ENCODE data around the gene BST1.

Gene BST1

DNA sequence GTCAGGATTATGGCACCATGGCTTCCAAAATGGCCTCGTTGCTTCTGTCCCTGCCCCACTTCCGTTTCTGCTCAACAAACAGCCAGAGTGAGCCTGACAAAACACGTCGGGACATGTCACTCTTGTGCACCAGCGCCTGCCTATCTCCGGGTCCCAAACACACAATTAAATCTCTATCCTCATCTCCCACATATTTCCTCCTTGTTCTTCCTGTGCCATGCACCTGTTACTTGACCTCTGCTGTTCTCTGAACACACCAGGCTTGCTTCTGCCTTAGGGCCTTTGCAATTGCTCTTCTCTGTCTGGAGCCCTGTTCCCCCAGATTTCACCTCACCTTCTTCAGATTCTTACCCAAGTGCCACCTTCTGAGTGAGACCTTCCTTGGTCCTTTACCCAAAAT lies 62.5 kb downstream of the BST1 start:
- TF ChIP-seq, protein P1, sequence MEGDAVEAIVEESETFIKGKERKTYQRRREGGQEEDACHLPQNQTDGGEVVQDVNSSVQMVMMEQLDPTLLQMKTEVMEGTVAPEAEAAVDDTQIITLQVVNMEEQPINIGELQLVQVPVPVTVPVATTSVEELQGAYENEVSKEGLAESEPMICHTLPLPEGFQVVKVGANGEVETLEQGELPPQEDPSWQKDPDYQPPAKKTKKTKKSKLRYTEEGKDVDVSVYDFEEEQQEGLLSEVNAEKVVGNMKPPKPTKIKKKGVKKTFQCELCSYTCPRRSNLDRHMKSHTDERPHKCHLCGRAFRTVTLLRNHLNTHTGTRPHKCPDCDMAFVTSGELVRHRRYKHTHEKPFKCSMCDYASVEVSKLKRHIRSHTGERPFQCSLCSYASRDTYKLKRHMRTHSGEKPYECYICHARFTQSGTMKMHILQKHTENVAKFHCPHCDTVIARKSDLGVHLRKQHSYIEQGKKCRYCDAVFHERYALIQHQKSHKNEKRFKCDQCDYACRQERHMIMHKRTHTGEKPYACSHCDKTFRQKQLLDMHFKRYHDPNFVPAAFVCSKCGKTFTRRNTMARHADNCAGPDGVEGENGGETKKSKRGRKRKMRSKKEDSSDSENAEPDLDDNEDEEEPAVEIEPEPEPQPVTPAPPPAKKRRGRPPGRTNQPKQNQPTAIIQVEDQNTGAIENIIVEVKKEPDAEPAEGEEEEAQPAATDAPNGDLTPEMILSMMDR (IDR thresholded peaks at IDR 0.05; ENCODE audit: low read length, missing control alignments), result no peak
- H3K4me3 ChIP-seq (replicated peaks; ENCODE audit: low read depth, low read length), result no peak overlapping the region
- no peak for DNase-seq (ENCODE audit: low read depth)

DNA sequence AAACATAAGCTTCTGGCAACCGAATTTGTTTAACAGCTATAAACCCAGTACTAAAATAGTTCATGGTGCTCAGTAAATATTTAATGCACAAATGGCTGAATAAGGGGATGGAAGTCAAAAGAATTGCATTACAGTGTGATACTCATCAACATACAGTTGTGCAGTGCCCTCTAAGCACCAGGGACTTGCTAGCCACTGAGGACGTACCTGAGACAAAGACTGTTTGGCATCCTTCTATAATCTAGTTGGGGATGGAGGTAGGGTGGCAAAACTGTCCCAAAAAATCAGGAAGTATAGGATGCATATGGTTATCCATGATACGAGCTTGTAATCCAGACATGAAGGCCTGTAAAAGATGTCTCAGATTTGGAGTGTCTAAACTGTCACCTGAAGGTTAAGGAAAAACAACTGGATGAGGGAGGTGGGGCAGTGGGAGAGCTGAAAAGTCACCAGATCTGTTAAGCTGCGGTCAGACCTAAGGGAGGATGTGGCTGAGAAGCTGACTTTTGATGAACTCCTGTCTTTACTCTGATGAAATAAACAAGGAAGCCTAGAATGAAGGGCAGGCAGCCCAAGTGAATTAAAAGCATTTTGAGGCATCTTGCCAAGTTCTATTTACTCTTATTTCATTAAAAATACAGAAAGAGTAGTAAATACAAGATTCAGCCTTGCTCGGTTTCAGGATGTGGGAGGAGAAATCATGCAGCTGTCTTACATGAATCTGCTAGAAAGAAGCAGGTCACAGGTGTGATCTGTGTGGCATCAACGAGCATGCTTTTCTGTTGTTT lies 63.2 kb downstream of the BST1 start:
- DNase-seq (ENCODE audit: low read depth), result no peak
- TF ChIP-seq, protein P1 (IDR thresholded peaks at IDR 0.05; ENCODE audit: low read length, missing control alignments), result no peak
- H3K4me3 ChIP-seq (replicated peaks; ENCODE audit: low read depth, low read length), result no peak overlapping the region

DNA sequence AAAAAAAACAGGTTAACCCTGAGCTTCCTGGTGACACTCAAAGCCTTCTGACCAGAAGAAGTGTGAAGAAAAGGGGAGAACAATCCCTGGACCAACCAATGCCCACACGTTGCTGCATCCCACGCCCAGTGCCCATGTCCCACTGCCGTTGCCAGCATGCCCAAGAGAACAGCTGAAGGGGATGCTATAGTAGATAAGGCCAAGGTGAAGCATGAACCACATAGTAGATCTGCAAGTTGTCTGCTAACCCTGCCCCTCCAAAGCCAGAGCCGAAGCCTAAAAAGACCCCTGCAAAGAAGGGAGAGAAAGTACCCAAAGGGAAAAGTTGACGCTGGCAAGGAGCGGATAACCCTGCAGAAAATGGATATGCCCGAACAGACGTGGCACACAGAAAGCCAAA lies 64.0 kb downstream of the BST1 start:
- DNase-seq (ENCODE audit: low read depth), result no peak
- TF ChIP-seq, protein P1 (IDR thresholded peaks at IDR 0.05; ENCODE audit: low read length, missing control alignments), result no peak
- no peak overlapping the region for H3K4me3 ChIP-seq (replicated peaks; ENCODE audit: low read depth, low read length)

DNA sequence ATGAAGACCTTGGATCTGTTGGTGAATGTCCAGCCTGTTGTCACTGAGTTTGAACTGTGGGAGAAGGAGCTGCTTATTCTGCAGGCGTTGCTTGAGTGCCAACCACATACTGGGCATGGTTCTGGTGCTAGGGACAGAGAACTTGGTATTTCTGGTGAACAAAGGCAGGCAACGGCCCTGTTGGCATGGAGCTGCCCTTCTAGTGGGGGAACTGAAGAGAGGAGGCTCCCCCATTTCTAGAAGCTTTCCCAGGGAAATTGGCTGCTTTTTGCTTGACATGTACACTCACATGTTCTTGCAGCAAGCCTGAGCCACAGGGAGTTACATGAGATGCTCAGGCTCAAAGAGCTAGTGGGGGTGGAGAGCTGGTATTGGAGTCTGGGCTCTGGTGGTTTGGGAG lies 66.3 kb downstream of the BST1 start:
- TF ChIP-seq, protein P1 (IDR thresholded peaks at IDR 0.05; ENCODE audit: low read length, missing control alignments), result no peak
- no peak overlapping the region for H3K4me3 ChIP-seq (replicated peaks; ENCODE audit: low read depth, low read length)
- no peak for DNase-seq (ENCODE audit: low read depth)

DNA sequence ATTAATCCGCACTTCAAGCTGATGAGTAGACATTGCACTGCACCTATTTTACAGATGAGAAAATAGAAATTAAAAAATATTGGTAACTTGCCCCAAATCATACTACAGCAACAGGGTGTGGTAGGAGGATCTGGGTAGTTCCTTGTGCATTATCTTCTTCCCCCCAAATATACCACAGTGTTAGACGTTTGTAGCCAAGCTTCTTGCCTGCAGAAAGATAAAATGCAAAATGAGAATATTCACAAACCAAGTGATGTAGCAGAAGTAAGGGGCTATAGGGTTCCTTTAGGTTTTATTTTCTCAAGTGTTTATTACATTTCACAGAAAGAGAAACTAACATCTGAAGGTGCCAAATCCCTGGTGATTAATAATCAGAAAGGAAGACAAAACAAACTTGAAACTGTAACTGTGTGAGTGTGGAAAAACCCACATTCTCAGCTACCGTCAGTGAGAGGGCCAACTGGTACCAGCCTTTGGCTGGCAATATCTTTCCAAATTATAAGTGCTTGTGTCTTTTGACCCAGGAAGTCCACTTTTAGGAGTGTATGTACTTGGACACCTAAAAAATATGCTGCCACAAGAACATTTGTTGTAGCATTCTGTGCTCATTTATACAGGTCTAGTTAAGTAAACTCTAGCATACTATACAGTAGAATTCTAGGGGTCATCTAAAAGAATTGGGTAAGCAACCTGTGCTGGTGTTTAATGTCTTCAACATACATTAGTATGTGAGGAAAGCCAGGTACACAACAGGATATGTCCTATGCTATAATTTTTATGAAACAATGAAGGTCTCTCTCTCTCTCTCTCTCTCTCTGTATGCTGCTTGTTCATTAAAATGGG lies 68.6 kb downstream of the BST1 start:
- H3K4me3 ChIP-seq (replicated peaks; ENCODE audit: low read depth, low read length), result no peak overlapping the region
- TF ChIP-seq, protein P1 (IDR thresholded peaks at IDR 0.05; ENCODE audit: low read length, missing control alignments), result no peak
- no peak for DNase-seq (ENCODE audit: low read depth)

DNA sequence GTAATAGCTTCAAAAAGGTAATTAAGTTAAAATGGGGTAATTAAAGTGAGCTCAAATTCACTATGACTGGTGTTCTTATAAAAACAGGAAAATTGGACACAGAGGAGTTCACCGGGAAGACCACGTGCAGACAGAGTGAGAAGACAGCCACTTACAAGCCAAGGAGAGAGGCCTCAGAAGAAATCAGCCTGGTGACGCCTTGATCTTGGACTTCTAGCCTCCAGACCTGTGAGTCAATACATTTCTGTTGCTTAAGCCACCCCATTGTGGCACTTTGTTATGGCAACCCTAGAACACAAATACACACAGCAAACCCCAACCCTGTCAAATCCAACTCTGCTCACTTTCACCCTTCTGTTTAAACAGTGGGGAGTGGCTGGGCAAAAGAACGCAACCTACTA lies 71.2 kb downstream of the BST1 start:
- H3K4me3 ChIP-seq (replicated peaks; ENCODE audit: low read depth, low read length), result no peak overlapping the region
- TF ChIP-seq, protein P1 (IDR thresholded peaks at IDR 0.05; ENCODE audit: low read length, missing control alignments), result no peak
- no peak for DNase-seq (ENCODE audit: low read depth)

Measured in fibroblast of pulmonary artery (primary cell).